K562 (cell line): ENCODE data around the gene ITGAD. TPM values are rescaled to one million over a fixed set of nuclear protein-coding genes. Genes with fewer than 3 reads are reported as not detected.
A peak's percentile ranks its signal among the peaks of the same experiment; 100 is the strongest.

Experiments
- C11orf30 ChIP-seq: fragments of 450-650 bp; IDR thresholded peaks from 2 replicates; pipeline ENCODE4 v1.6.1; 2016; ENCODE audit warnings: low read depth, mild to moderate bottlenecking
- COPS2 ChIP-seq: fragments of 450-650 bp; conservative IDR thresholded peaks from 2 replicates; pipeline ENCODE4 v1.6.1; 2016; ENCODE audit warnings: mild to moderate bottlenecking, moderate library complexity
- FOXJ3 ChIP-seq: sonication (generic); formaldehyde crosslinking; IDR thresholded peaks from 2 replicates; pipeline ENCODE4 v1.4.0; 2020; ENCODE audit warnings: mild to moderate bottlenecking, missing genetic modification reagents
- HSF4 ChIP-seq: fragments of 250-450 bp; sonication (Bioruptor Pico); IDR thresholded peaks from 2 replicates; pipeline ENCODE4 v2.1.2; 2022; ENCODE audit warnings: mild to moderate bottlenecking, moderate library complexity, borderline replicate concordance
- KDM2B ChIP-seq: fragments of 250-450 bp; sonication (Bioruptor Pico); IDR thresholded peaks from 2 replicates; pipeline ENCODE4 v1.8.0; 2021; ENCODE audit warnings: mild to moderate bottlenecking, moderate library complexity
- MCM5 ChIP-seq: fragments of 450-650 bp; IDR thresholded peaks from 2 replicates; pipeline ENCODE4 v1.6.1; 2016; ENCODE audit warnings: low read depth
- SAP30 ChIP-seq: fragments of 200-600 bp; sonication (generic); IDR thresholded peaks from 2 replicates; pipeline ENCODE4 v1.6.1; 2012; ENCODE audit warnings: borderline replicate concordance, low read depth, mild to moderate bottlenecking, moderate library complexity, low read length, control low read depth, inconsistent platforms; ENCODE audit not compliant: insufficient read depth, poor library complexity, severe bottlenecking
- SRF ChIP-seq, 2 experiments: fragments of 250-450, 450-650 bp in 1 of 2; sonication (Bioruptor Pico) in 1 of 2; sonication (generic) in 1 of 2; formaldehyde crosslinking; IDR thresholded peaks; 2 replicates each; pipeline versions ENCODE4 v1.5.0 to v1.5.1; 2020 to 2022; ENCODE audit warnings: mild to moderate bottlenecking in 1 of 2, missing genetic modification reagents in 1 of 2
- U2AF2 ChIP-seq: fragments of 200-400 bp; formaldehyde crosslinking; optimal IDR thresholded peaks from 2 replicates; pipeline ENCODE3; 2017; ENCODE audit warnings: low read depth, mild to moderate bottlenecking, low read length
- ZBTB26 ChIP-seq: fragments of 450-650 bp; formaldehyde crosslinking; IDR thresholded peaks from 2 replicates; pipeline ENCODE4 v1.4.0; 2022; ENCODE audit warnings: missing genetic modification characterization
- ZNF609 ChIP-seq: sonication (generic); formaldehyde crosslinking; IDR thresholded peaks from 2 replicates; pipeline ENCODE4 v1.8.1; 2023; ENCODE audit warnings: missing genetic modification reagents, mild to moderate bottlenecking, borderline replicate concordance
- polyA plus RNA-seq, 8 experiments: library from polyadenylated mRNA; depleted of rRNA in 4 of 8; stranded (reverse) in 5 of 8; unstranded in 3 of 8; fragments of >200 nt; fragmentation: Nextera tagmentation in 2 of 8; fragmentation: Illumina TruSeq in 1 of 8; extraction: Ambion mirVana in 2 of 8; extraction: Trizol in 1 of 8; gene quantifications; 2 replicates each; pipeline versions ENCODE4 v1.2.1 to v1.2.3, GENCODE V29; 2011 to 2014; ENCODE audit warnings: inconsistent platforms in 1 of 8, missing spikeins in 1 of 8
- total RNA-seq, 7 experiments: library from RNA; depleted of rRNA in 6 of 7; stranded (reverse); fragments of >200 nt in 6 of 7; fragmentation: Illumina TruSeq in 2 of 7; extraction: Trizol in 2 of 7; gene quantifications; 2 replicates each; pipeline versions ENCODE4 v1.2.1 to v1.2.3, GENCODE V29; 2011 to 2021; ENCODE audit warnings: low replicate concordance in 1 of 7

The ITGAD gene
- total and polyA plus RNA-seq, 9 of the 15 experiments (the other 6 are each of a cell fraction or from before 2014, with no cell fraction given), result not detected

- TF ChIP-seq COPS2, result no peak
- TF ChIP-seq MCM5, result no peak
- TF ChIP-seq ZNF609 (CRISPR knock-in tag), result no peak
- TF ChIP-seq KDM2B, result peak; percentile 40; the same call in 1 of the 2 replicates
- no peak for TF ChIP-seq FOXJ3 (CRISPR knock-in tag)
- TF ChIP-seq SRF (CRISPR knock-in tag; IDR thresholded peaks at IDR 0.05), result no peak
- TF ChIP-seq ZBTB26 (CRISPR knock-in tag), result no peak
- TF ChIP-seq SAP30, result peak; percentile 37
- TF ChIP-seq HSF4 (CRISPR knock-in tag), result no peak
- no peak for TF ChIP-seq U2AF2
- no peak for TF ChIP-seq C11orf30
These were observed 65.1 kb downstream of the ITGAD start (continued) for GRCh38 chr16:31458073-31458843.
